Measurements from ENCODE around the gene CCNI.

- TF ChIP-seq IKZF4 (CRISPR knock-in tag; IDR thresholded peaks at IDR 0.05; ENCODE audit: borderline replicate concordance, low read depth, not compliant biosample characterization) (no peak), ZNF136 (CRISPR knock-in tag; IDR thresholded peaks at IDR 0.05; ENCODE audit: low read depth) (no peak), FOSL2 (CRISPR knock-in tag; IDR thresholded peaks at IDR 0.05) (no peak), CHD2 (IDR thresholded peaks at IDR 0.05; ENCODE audit: low read depth, low read length) (no peak), CENPX (CRISPR knock-in tag; IDR thresholded peaks at IDR 0.05) (no peak), YY1 (IDR thresholded peaks at IDR 0.05; ENCODE audit: insufficient read depth, insufficient replicate concordance, low read depth, low read length) (no peak), NFIC (IDR thresholded peaks at IDR 0.05; ENCODE audit: low read length) (no peak), RFX5 (IDR thresholded peaks at IDR 0.05; ENCODE audit: low read depth, low read length) (no peak), HNRNPLL (IDR thresholded peaks at IDR 0.05; ENCODE audit: low read depth, low read length, poor library complexity, severe bottlenecking) (no peak), IRX3 (CRISPR knock-in tag; IDR thresholded peaks at IDR 0.05; ENCODE audit: borderline replicate concordance, low read depth) (no peak)
- TF ChIP-seq, protein P1, sequence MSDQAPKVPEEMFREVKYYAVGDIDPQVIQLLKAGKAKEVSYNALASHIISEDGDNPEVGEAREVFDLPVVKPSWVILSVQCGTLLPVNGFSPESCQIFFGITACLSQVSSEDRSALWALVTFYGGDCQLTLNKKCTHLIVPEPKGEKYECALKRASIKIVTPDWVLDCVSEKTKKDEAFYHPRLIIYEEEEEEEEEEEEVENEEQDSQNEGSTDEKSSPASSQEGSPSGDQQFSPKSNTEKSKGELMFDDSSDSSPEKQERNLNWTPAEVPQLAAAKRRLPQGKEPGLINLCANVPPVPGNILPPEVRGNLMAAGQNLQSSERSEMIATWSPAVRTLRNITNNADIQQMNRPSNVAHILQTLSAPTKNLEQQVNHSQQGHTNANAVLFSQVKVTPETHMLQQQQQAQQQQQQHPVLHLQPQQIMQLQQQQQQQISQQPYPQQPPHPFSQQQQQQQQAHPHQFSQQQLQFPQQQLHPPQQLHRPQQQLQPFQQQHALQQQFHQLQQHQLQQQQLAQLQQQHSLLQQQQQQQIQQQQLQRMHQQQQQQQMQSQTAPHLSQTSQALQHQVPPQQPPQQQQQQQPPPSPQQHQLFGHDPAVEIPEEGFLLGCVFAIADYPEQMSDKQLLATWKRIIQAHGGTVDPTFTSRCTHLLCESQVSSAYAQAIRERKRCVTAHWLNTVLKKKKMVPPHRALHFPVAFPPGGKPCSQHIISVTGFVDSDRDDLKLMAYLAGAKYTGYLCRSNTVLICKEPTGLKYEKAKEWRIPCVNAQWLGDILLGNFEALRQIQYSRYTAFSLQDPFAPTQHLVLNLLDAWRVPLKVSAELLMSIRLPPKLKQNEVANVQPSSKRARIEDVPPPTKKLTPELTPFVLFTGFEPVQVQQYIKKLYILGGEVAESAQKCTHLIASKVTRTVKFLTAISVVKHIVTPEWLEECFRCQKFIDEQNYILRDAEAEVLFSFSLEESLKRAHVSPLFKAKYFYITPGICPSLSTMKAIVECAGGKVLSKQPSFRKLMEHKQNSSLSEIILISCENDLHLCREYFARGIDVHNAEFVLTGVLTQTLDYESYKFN (CRISPR knock-in tag; conservative IDR thresholded peaks at IDR 0.05): no peak
- TF ChIP-seq, protein P2, sequence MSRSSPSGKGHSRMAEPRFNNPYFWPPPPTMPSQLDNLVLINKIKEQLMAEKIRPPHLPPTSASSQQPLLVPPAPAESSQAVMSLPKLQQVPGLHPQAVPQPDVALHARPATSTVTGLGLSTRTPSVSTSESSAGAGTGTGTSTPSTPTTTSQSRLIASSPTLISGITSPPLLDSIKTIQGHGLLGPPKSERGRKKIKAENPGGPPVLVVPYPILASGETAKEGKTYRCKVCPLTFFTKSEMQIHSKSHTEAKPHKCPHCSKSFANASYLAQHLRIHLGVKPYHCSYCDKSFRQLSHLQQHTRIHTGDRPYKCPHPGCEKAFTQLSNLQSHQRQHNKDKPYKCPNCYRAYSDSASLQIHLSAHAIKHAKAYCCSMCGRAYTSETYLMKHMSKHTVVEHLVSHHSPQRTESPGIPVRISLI (CRISPR knock-in tag; IDR thresholded peaks at IDR 0.05; ENCODE audit: borderline replicate concordance): no peak
Measured at GRCh38 chr4:77104388-77104787, 28.6 kb upstream of the CCNI start.
